GM21825 (cell line): Measurements from ENCODE around the gene SBF1.

Experiments used
- ATAC-seq: cut with Tn5 transposase; IDR thresholded peaks from one replicate; pipeline ENCODE4 v1.9.1; 2021; ENCODE audit warnings: mild to moderate bottlenecking, moderate library complexity; ENCODE audit not compliant: unreplicated experiment

SBF1 gene

GRCh38 chr22:50507421-50507990 is 32.7 kb upstream of the SBF1 start, which contains the start of gene LMF2:
Gene LMF2 (minus strand): TSS chr22:50507702. CDS start chr22:50507675, 27 bp downstream.
- peak; percentile 52 for ATAC-seq

GRCh38 chr22:50506611-50507420 is 32.0 kb upstream of the SBF1 start:
- ATAC-seq, result no peak

- ATAC-seq, result no peak
Measured at GRCh38 chr22:50505776-50506610, 31.2 kb upstream of the SBF1 start.

GRCh38 chr22:50505276-50505775 is 30.5 kb upstream of the SBF1 start:
- no peak for ATAC-seq

GRCh38 chr22:50504369-50505211 is 29.8 kb upstream of the SBF1 start:
- no peak for ATAC-seq

GRCh38 chr22:50503475-50504145 is 28.8 kb upstream of the SBF1 start:
- ATAC-seq, result no peak

- ATAC-seq, result no peak
Measured at GRCh38 chr22:50502628-50503474, 28.0 kb upstream of the SBF1 start.

- no peak for ATAC-seq
Measured at GRCh38 chr22:50502096-50502495, 27.3 kb upstream of the SBF1 start.

- ATAC-seq, result no peak
Measured at GRCh38 chr22:50500452-50500851, 25.6 kb upstream of the SBF1 start.

- no peak for ATAC-seq
Measured at GRCh38 chr22:50498322-50498890, 23.6 kb upstream of the SBF1 start.

GRCh38 chr22:50497093-50497492 is 22.3 kb upstream of the SBF1 start:
- ATAC-seq, result no peak

- no peak for ATAC-seq
Measured at GRCh38 chr22:50490531-50491308, 15.9 kb upstream of the SBF1 start.

- no peak for ATAC-seq
Measured at GRCh38 chr22:50489363-50490243, 14.8 kb upstream of the SBF1 start.

- ATAC-seq, result no peak
Measured at GRCh38 chr22:50488886-50489285, 14.1 kb upstream of the SBF1 start.

GRCh38 chr22:50488006-50488677 is 13.3 kb upstream of the SBF1 start:
- no peak for ATAC-seq

GRCh38 chr22:50487290-50488005 is 12.6 kb upstream of the SBF1 start:
- no peak for ATAC-seq
